HepG2 (cell line): Measurements from ENCODE around the gene ADGRG6. TPM values are rescaled to one million over a fixed set of nuclear protein-coding genes. Genes with fewer than 3 reads are reported as not detected.

Experiments
- CENPT ChIP-seq: sonication (generic); formaldehyde crosslinking; IDR thresholded peaks from 2 replicates; pipeline ENCODE4 v1.8.0; 2022; ENCODE audit warnings: low read depth, mild to moderate bottlenecking, moderate library complexity, missing genetic modification reagents
- DR1 ChIP-seq: sonication (generic); formaldehyde crosslinking; IDR thresholded peaks from 2 replicates; pipeline ENCODE4 v1.8.0; 2021; ENCODE audit warnings: mild to moderate bottlenecking, missing genetic modification reagents, inconsistent platforms
- HMG20B ChIP-seq: conservative IDR thresholded peaks from 2 replicates; pipeline ENCODE4 v1.6.1; 2016; ENCODE audit warnings: missing genetic modification reagents, missing compliant biosample characterization
- HMGXB4 ChIP-seq, 2 experiments: sonication (generic) in 1 of 2; formaldehyde crosslinking in 1 of 2; IDR thresholded peaks; 2 replicates each; pipeline versions ENCODE4 v1.4.0 to v1.6.1; 2018 to 2020; ENCODE audit warnings: missing genetic modification reagents in 2 of 2, borderline replicate concordance in 1 of 2, low read depth in 1 of 2, mild to moderate bottlenecking in 1 of 2, missing biosample characterization in 1 of 2
- MEIS2 ChIP-seq: sonication (generic); formaldehyde crosslinking; IDR thresholded peaks from 2 replicates; pipeline ENCODE4 v1.9.0; 2021; ENCODE audit warnings: mild to moderate bottlenecking, missing genetic modification reagents
- POGZ ChIP-seq: sonication (generic); formaldehyde crosslinking; IDR thresholded peaks from 2 replicates; pipeline ENCODE4 v1.4.0; 2020; ENCODE audit warnings: mild to moderate bottlenecking, missing genetic modification reagents
- RERE ChIP-seq: IDR thresholded peaks from 2 replicates; pipeline ENCODE4 v1.6.1; 2016; ENCODE audit warnings: low read depth, missing genetic modification reagents, missing compliant biosample characterization
- SRSF1 ChIP-seq: fragments of 200-400 bp; formaldehyde crosslinking; optimal IDR thresholded peaks from 2 replicates; pipeline ENCODE3; 2017; ENCODE audit warnings: mild to moderate bottlenecking, low read depth, low read length, moderate library complexity
- TARDBP ChIP-seq: sonication (generic); formaldehyde crosslinking; IDR thresholded peaks from 2 replicates; pipeline ENCODE4 v1.8.0; 2022; ENCODE audit warnings: mild to moderate bottlenecking, missing genetic modification reagents
- TEAD3 ChIP-seq: optimal IDR thresholded peaks from 2 replicates; pipeline ENCODE3; 2016; ENCODE audit warnings: borderline replicate concordance
- THYN1 ChIP-seq: sonication (generic); formaldehyde crosslinking; IDR thresholded peaks from 2 replicates; pipeline ENCODE4 v1.8.1; 2023; ENCODE audit warnings: low read depth, mild to moderate bottlenecking, moderate library complexity, missing genetic modification reagents, borderline replicate concordance
- ZFP41 ChIP-seq: sonication (generic); formaldehyde crosslinking; IDR thresholded peaks from 2 replicates; pipeline ENCODE4 v1.4.0; 2020; ENCODE audit warnings: mild to moderate bottlenecking, missing genetic modification reagents, borderline replicate concordance
- ZNF431 ChIP-seq: sonication (generic); formaldehyde crosslinking; IDR thresholded peaks from 2 replicates; pipeline ENCODE4 v1.9.0; 2022; ENCODE audit warnings: missing genetic modification reagents, low read depth, mild to moderate bottlenecking, borderline replicate concordance
- ZNF496 ChIP-seq: sonication (generic); formaldehyde crosslinking; IDR thresholded peaks from 2 replicates; pipeline ENCODE4 v1.8.1; 2023; ENCODE audit warnings: mild to moderate bottlenecking, moderate library complexity, missing genetic modification reagents; ENCODE audit not compliant: insufficient replicate concordance
- ZNF547 ChIP-seq: sonication (generic); formaldehyde crosslinking; IDR thresholded peaks from 2 replicates; pipeline ENCODE4 v1.5.1; 2020; ENCODE audit warnings: mild to moderate bottlenecking, missing genetic modification reagents
- ZNF552 ChIP-seq: sonication (generic); formaldehyde crosslinking; IDR thresholded peaks from 2 replicates; pipeline ENCODE4 v1.9.0; 2022; ENCODE audit warnings: missing genetic modification reagents, mild to moderate bottlenecking, borderline replicate concordance
- ZNF672 ChIP-seq: sonication (generic); formaldehyde crosslinking; IDR thresholded peaks from 2 replicates; pipeline ENCODE4 v1.8.1; 2022; ENCODE audit warnings: missing genetic modification reagents
- ZNF740 ChIP-seq: sonication (generic); formaldehyde crosslinking; IDR thresholded peaks from 2 replicates; pipeline ENCODE4 v1.4.0; 2020; ENCODE audit warnings: missing genetic modification reagents
- ZNF891 ChIP-seq: sonication (generic); formaldehyde crosslinking; IDR thresholded peaks from 2 replicates; pipeline ENCODE4 v1.5.0; 2020; ENCODE audit warnings: mild to moderate bottlenecking, missing genetic modification reagents
- polyA plus RNA-seq, 8 experiments: library from polyadenylated mRNA; depleted of rRNA in 3 of 8; stranded (reverse) in 7 of 8; unstranded in 1 of 8; fragments of >200 nt; fragmentation: Illumina TruSeq in 4 of 8; extraction: Trizol in 4 of 8; gene quantifications; 2 replicates each; pipeline versions ENCODE4 v1.2.1 to v1.2.3, GENCODE V29; 2011 to 2016; ENCODE audit warnings: low read depth in 4 of 8, missing spikeins in 1 of 8, mixed read lengths in 1 of 8; ENCODE audit not compliant: insufficient read depth in 1 of 8
- total RNA-seq, 5 experiments: library from RNA; depleted of rRNA; stranded (reverse); fragments of >200 nt; fragmentation: Illumina TruSeq; extraction: Trizol; gene quantifications; 2 replicates each; pipeline ENCODE4 v1.2.3, GENCODE V29; 2016; ENCODE audit warnings: low read depth in 1 of 5

The ADGRG6 gene
- total and polyA plus RNA-seq, 2 of the 13 experiments (the other 11 are each of a cell fraction or from before 2014, with no cell fraction given) = 129 to 249 TPM

- TF ChIP-seq RERE (0 out of 2 replicates have a peak, but pooled peaks have one; percentile 14), DR1 (no peak), ZNF891 (no peak), CENPT (no peak), ZNF431 (CRISPR knock-in tag) (no peak), ZNF496 (CRISPR knock-in tag) (no peak), HMGXB4 (CRISPR knock-in tag; IDR thresholded peaks at IDR 0.05; ENCODE audit: borderline replicate concordance in 1 of 2, low read depth in 1 of 2) (no peak), ZFP41 (CRISPR knock-in tag) (no peak), THYN1 (CRISPR knock-in tag) (no peak), ZNF552 (CRISPR knock-in tag) (no peak), ZNF672 (CRISPR knock-in tag) (no peak), ZNF547 (CRISPR knock-in tag) (no peak), TARDBP (CRISPR knock-in tag) (no peak), SRSF1 (no peak), MEIS2 (CRISPR knock-in tag) (no peak), POGZ (peak; percentile 46; the same call in 1 of the 2 replicates), ZNF740 (CRISPR knock-in tag) (no peak), HMG20B (CRISPR knock-in tag) (peak; percentile 74; the same call in 1 of the 2 replicates), TEAD3 (peak; percentile 42)
Observed at GRCh38 chr6:142378138-142378875, 76.5 kb downstream of the ADGRG6 start (continued).
